Kidney (tissue), 14 donors: ENCODE measurements around the gene FYB1. TPM values are rescaled to one million over a fixed set of nuclear protein-coding genes. Genes with fewer than 3 reads are reported as not detected.

Experiments
- DNase-seq, 5 donors: peaks; one replicate each; pipeline ENCODE4 v3.0.0-alpha.2; 2013 to 2020
- FAIRE-seq: peaks from 2 replicates; lab custom pipeline; 2012; peaks lifted over from hg19 to GRCh38; lab: Jason Lieb, UNC
- H3K27ac ChIP-seq, 2 donors: one replicate each; pipeline ENCODE4 v1.7.0; 2013; ENCODE audit warnings: low read depth in 2 of 2, low read length in 2 of 2, inconsistent platforms in 1 of 2
- H3K27me3 ChIP-seq: one replicate; pipeline ENCODE4 v1.7.1; 2013; ENCODE audit warnings: low read length, inconsistent platforms; ENCODE audit not compliant: control insufficient read depth, insufficient read depth
- H3K36me3 ChIP-seq, 3 donors: one replicate each; pipeline versions ENCODE4 v1.7.0 to v1.7.1; 2013; ENCODE audit warnings: low read length in 3 of 3, control low read depth in 1 of 3, inconsistent platforms in 1 of 3; ENCODE audit not compliant: insufficient read depth in 3 of 3, control insufficient read depth in 2 of 3
- H3K4me1 ChIP-seq, 3 donors: one replicate each; pipeline versions ENCODE4 v1.7.0 to v1.7.1; 2013; ENCODE audit warnings: low read length in 3 of 3, inconsistent platforms in 1 of 3, low read depth in 1 of 3; ENCODE audit not compliant: control insufficient read depth in 2 of 3, insufficient read depth in 2 of 3
- H3K4me3 ChIP-seq, 3 donors: one replicate each; pipeline versions ENCODE4 v1.7.0 to v1.8.1; 2013; ENCODE audit warnings: low read length in 3 of 3, control low read depth in 1 of 3, inconsistent platforms in 1 of 3
- H3K9ac ChIP-seq, 3 donors: one replicate each; pipeline versions ENCODE4 v1.7.0 to v1.7.1; 2013; ENCODE audit warnings: low read length in 3 of 3, control low read depth in 1 of 3, inconsistent platforms in 1 of 3
- H3K9me3 ChIP-seq, 3 donors: one replicate each; pipeline versions ENCODE4 v1.7.0 to v1.7.1; 2013; ENCODE audit warnings: low read length in 3 of 3, control low read depth in 1 of 3, inconsistent platforms in 1 of 3; ENCODE audit not compliant: control insufficient read depth in 2 of 3, insufficient read depth in 1 of 3
- intact Hi-C: fragments of 100-400 bp; cut with DNase I; formaldehyde crosslinking; loops from one replicate; pipeline ENCODE4 v1.11.1; 2022
- polyA plus RNA-seq: library from polyadenylated mRNA; stranded (reverse); fragments of 350-450 nt; fragmentation: Illumina TruSeq; extraction: RNeasy Lipid Tissue Mini Kit (QIAGEN cat#74804); gene quantifications from one replicate; pipeline ENCODE4 v1.2.3, GENCODE V29; 2014; ENCODE audit warnings: low read depth, low replicate concordance; ENCODE audit not compliant: insufficient read depth
- total RNA-seq: library from RNA; stranded (reverse); fragmentation: NEBNext Ultra II Directional; extraction: Animal tissue kit (Norgen Biotek cat#: 25700); gene quantifications from one replicate; pipeline ENCODE4 v1.2.1, GENCODE V29; 2021
- TF ChIP-seq, protein P1 (sequence below): IDR thresholded peaks from 3 replicates; pipeline ENCODE4 v1.5.1; 2012; ENCODE audit warnings: mild to moderate bottlenecking, moderate library complexity, borderline replicate concordance; ENCODE audit not compliant: insufficient read depth; ENCODE audit errors: extremely low read depth
- donor health status: control.
- donor health status: control.
- donor health status: control.
- donor health status: control.
- donor health status: control.
- donor health status: DM: yes; HTN: yes; CAD: no.
- donor health status: Normal renal cell carcinoma (clear cell type).

The FYB1 gene
- total and polyA plus RNA-seq, 2 donors from 2014 or later = 2.3 to 53.7 TPM

DNA sequence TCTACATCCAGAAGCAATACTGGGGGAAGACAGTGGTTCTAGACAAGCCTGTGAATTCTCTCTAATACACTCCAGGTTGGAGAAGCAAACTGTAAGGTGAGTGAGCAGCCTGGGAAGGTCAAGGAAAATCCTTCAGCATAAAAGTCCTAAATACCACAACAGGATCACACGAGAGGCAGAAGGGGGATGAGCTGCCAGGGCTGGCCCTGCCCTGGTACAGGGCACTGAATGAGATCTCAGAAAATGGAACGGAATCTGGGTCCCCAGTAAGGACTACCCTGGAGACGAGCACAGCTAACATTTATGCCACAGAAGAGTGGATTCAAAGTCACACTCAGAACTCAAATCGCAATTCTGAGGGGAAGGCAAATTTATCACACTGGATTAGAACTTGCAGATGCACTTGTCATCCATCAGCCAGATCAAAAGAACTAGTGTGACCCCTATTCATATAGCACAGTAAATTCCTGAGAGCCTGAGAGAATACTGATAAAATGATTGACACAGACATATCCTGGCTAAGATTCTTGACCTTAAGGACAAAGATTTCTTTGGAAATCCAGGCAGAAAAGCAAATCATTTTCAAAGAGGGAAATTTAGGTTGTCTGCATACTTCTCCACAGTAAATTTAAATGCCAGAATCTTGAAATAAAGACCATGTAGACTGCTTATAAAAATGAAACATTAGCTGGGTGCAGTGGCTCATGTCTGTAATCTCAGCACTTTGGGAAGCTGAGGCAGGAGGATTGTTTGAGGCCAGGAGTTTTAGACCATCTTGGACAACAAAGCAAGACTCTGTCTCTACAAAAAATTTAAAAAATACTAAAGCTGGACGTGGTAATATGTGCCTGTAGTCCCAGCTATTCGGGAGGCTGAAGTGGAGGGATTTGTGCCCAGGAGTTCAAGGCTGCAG is 25.6 kb downstream of the FYB1 start:
- TF ChIP-seq, protein P1, sequence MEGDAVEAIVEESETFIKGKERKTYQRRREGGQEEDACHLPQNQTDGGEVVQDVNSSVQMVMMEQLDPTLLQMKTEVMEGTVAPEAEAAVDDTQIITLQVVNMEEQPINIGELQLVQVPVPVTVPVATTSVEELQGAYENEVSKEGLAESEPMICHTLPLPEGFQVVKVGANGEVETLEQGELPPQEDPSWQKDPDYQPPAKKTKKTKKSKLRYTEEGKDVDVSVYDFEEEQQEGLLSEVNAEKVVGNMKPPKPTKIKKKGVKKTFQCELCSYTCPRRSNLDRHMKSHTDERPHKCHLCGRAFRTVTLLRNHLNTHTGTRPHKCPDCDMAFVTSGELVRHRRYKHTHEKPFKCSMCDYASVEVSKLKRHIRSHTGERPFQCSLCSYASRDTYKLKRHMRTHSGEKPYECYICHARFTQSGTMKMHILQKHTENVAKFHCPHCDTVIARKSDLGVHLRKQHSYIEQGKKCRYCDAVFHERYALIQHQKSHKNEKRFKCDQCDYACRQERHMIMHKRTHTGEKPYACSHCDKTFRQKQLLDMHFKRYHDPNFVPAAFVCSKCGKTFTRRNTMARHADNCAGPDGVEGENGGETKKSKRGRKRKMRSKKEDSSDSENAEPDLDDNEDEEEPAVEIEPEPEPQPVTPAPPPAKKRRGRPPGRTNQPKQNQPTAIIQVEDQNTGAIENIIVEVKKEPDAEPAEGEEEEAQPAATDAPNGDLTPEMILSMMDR = no peak
- Histone ChIP-seq H3K27ac (no peak overlapping the region), H3K4me1 (no peaks in the 10 kb centered on the region), H3K27me3 (no peaks in the 10 kb centered on the region), H3K36me3 (no peaks in the 10 kb centered on the region), H3K9ac (no peak overlapping the region), H3K4me3 (no peak overlapping the region), H3K9me3 (no peaks in the 10 kb centered on the region)
- intact Hi-C loops = no loop called here
- FAIRE-seq (no peak), DNase-seq (no peak)

GRCh38 chr5:39192450-39193160 is 26.8 kb downstream of the FYB1 start:
- intact Hi-C loops = no loop called here
- FAIRE-seq (no peak), DNase-seq (no peak)
- Histone ChIP-seq H3K36me3 (no peaks in the 10 kb centered on the region), H3K9ac (no peak overlapping the region), H3K4me1 (no peaks in the 10 kb centered on the region), H3K27ac (no peak overlapping the region), H3K9me3 (no peaks in the 10 kb centered on the region), H3K27me3 (no peaks in the 10 kb centered on the region), H3K4me3 (no peak overlapping the region)
- TF ChIP-seq, protein P1 = no peak

GRCh38 chr5:39191216-39191615 is 28.1 kb downstream of the FYB1 start:
- FAIRE-seq = no peak
- no peaks in the 10 kb centered on the region for H3K36me3 ChIP-seq

More at GRCh38 chr5:39191216-39191615, 28.1 kb downstream of the FYB1 start:
- no peaks in the 10 kb centered on the region for H3K9me3 ChIP-seq
- no peak overlapping the region for H3K27ac ChIP-seq
- no peak for DNase-seq
- no peaks in the 10 kb centered on the region for H3K27me3 ChIP-seq
- intact Hi-C loops = no loop called here
- TF ChIP-seq, protein P1 = no peak
- no peak overlapping the region for H3K4me3 ChIP-seq
- H3K9ac ChIP-seq = no peak overlapping the region
- no peaks in the 10 kb centered on the region for H3K4me1 ChIP-seq
